Astrocyte of the cerebellum (primary cell): ENCODE results near the gene CD52.

Experiments used
- DNase-seq: peaks from one replicate; pipeline ENCODE4 v3.0.0-alpha.2; 2011; ENCODE audit warnings: low read depth
- H3K4me3 ChIP-seq: 2 replicates; pipeline ENCODE4 v1.5.1; 2011; ENCODE audit warnings: mild to moderate bottlenecking, low read depth, low read length, moderate library complexity
- in situ Hi-C: cut with HindIII; loops from 2 replicates; pipeline ENCODE4 v1.10.0; 2017; ENCODE audit warnings: low sequenced_read_pairs
- TF ChIP-seq, protein P1 (sequence below): IDR thresholded peaks from 2 replicates; pipeline ENCODE4 v1.5.1; 2012; ENCODE audit warnings: low read length, low read depth, moderate library complexity, mild to moderate bottlenecking; ENCODE audit errors: missing control alignments

The CD52 gene

DNA sequence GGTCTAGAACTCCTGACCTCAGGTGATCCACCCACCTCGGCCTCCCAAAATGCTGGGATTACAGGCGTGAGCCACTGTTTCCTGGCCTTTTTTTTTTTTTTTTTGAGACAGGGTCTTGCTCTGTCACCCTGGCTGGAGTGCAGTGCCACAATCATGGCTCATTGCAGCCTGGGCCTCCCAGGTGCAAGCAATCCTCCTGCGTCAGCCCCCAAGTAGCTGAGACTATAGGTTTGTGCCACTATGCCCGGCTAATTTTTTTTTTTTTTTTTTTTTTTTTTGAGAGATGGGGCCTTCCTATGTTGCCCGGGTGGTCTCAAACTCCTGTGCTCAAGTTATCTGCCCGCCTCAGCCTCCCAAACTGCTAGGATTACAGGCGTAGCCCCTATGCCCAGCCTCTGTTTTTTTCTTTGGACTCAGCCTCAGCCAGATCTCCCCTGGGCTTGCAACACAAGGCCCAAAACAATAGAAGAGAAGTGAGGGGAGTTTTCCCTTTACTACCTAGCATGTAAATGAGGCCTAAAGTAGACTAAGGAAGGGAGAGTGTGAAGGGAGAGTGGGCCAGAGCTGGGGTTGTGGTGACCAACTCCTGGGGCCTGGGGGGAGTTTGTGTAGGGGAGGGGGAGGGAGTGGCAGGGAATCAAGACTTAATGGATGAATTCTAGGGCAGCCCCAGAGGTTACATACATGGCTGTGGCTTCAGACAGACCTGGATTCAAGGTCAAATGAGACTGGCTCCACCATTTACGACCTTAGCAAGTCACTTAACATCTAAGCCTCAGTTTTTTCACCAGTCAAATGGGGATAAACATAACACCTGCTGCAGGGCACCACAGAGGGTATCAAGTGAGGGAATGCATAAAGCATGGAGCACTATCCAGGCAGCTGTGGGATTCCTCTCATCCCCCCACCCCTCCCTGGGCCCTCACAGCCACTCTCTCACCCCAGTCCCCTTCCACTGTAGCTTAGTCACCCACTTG is 1.6 kb upstream of the CD52 start:
- no peak overlapping the region for H3K4me3 ChIP-seq
- in situ Hi-C loops: no loop called here
- no peak for DNase-seq
- TF ChIP-seq, protein P1, sequence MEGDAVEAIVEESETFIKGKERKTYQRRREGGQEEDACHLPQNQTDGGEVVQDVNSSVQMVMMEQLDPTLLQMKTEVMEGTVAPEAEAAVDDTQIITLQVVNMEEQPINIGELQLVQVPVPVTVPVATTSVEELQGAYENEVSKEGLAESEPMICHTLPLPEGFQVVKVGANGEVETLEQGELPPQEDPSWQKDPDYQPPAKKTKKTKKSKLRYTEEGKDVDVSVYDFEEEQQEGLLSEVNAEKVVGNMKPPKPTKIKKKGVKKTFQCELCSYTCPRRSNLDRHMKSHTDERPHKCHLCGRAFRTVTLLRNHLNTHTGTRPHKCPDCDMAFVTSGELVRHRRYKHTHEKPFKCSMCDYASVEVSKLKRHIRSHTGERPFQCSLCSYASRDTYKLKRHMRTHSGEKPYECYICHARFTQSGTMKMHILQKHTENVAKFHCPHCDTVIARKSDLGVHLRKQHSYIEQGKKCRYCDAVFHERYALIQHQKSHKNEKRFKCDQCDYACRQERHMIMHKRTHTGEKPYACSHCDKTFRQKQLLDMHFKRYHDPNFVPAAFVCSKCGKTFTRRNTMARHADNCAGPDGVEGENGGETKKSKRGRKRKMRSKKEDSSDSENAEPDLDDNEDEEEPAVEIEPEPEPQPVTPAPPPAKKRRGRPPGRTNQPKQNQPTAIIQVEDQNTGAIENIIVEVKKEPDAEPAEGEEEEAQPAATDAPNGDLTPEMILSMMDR: no peak

DNA sequence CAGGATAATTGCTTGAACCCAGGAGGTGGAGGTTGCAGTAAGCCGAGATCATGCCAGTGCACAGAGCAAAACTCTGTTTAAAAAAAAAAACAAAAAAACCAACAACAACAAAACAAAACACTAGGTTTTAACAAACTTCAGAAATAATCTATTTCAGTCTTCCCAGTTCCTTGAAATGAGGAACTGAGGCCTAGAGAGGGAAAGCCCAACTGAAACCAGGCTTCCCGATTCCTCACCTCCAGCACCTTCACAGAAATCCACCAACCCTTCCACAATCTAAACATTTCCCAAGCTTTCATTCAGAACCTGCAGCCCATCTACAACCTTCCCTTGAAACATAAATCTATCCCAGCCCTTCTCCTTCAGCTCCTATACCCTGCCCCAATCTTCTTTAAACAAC is 612 bp upstream of the CD52 start:
- DNase-seq: no peak
- in situ Hi-C loops: no loop called here
- H3K4me3 ChIP-seq: no peak overlapping the region
- TF ChIP-seq, protein P1: no peak

DNA sequence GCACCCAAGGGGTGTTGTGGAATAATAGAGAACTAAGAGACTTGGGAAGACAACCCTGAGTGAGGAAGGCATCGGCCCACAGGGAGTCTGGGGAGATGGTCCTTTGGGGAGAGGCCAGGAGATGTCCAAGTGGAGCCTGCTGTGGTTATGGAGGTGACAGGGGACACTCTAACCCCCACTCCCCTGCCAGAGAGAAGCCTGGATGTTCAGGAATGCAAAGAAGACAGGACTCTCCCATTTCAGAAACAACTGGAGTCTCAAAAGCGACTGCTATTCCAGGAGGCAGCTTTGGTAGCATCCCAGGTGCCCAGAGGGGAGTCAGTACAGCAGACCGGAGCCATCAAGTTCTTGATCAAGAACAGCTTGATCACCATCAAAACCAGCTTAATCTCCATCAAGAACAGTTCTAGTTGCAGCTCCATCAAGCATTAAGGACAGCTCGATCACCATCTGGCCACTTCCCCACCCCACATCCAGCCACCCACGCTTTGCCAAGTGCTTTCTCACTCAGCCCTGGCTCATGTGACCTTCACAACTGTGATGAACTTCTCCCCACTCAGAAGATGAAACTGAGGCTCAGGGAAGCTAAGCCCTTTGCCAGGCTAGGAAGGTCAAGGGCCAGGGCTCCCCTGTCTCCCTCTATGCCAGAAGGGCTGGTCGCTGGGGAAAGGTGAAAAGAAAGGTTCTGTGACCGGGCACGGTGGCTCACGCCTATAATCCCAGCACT is 743 bp downstream of the CD52 start:
- no peak overlapping the region for H3K4me3 ChIP-seq
- TF ChIP-seq, protein P1: no peak
- DNase-seq: no peak
- in situ Hi-C loops: no loop called here

DNA sequence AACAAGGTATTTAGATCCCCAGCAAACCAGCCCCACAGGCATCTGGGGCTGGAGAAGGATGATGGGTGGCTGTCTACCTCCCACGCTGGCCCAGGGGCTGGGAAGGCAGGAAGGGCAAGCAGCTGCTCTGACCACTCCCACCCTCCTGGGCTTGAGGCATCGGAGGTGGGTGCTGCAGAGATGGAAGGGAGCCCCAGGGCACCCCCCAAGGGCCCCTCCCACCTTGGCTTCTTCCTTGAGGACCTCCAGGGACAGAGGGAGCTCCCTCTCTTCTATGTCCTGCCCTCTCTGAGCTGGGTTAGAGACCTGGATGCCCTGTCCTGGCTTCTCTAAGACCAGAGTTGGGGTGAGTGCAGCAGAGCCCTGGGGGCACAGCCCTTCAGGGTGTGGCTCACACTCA is 3.1 kb downstream of the CD52 start:
- no peak overlapping the region for H3K4me3 ChIP-seq
- in situ Hi-C loops: no loop called here
- TF ChIP-seq, protein P1: no peak
- DNase-seq: no peak

DNA sequence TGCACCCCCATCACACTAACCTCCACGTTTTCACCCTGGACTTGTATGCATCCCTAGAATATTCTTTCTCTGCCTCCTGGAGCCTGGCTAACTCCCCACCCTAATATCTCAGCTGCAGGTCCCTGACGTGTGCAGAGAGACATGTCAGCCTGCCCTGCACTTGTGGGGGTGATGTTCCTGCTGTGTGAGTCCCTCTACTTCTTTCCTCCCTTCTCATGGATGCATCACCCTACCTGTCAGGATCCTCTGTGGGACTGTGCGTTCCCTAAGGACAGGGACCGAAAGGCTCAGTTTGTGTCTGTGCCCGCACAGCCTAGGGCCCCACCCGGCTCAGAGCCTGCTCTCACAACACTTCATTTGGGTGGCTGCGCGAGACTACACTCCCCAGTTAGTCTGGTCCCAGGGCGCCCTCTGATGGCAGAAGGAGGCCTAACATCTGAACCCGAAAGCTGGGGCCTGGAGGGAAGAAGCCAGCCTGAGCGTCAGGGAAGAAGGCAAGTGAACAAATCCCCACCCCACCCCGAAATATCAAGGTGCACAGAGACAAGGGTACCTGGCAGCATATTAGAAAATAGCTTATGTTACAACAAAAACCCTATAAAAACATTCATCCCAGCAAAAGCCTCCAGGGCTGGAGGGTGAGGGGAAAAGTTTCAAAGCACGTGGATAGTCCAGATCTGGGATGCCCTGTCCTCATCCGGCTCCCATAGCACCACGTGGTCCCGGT is 3.7 kb downstream of the CD52 start:
- in situ Hi-C loops: no loop called here
- H3K4me3 ChIP-seq: no peak overlapping the region

DNA sequence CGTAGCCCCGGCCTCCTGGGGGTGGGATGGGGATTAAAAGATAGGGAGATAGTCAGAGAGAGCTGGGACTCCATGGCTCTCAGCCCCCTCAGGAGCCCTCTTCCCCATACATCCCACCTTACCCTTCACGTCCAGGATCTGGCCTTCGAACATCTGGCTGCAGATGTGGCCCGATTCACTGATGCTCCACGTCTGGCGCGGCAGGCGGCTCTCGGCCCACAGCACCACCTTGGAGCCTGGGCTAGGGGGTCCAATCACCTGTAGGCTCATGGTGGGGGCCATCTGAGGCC is 4.2 kb downstream of the CD52 start:
- no peak overlapping the region for H3K4me3 ChIP-seq
- in situ Hi-C loops: no loop called here

More for the DNA sequence above, 3.7 kb downstream of the CD52 start:
- TF ChIP-seq, protein P1: peak; percentile 88
- peak; percentile 66 for DNase-seq

More for the DNA sequence above, 4.2 kb downstream of the CD52 start:
- DNase-seq: no peak
- TF ChIP-seq, protein P1: no peak
